Ovary (tissue), 3 donors: ENCODE measurements around the gene MMS19.

Source experiments
- EP300 ChIP-seq: sonication (generic); formaldehyde crosslinking; IDR thresholded peaks from one replicate; pipeline ENCODE4 v1.6.1; 2017; ENCODE audit warnings: antibody characterized with exemption
- TF ChIP-seq, protein P1 (sequence below), 3 donors: fragments of 450-650 bp in 2 of 3; fragments of 200-600 bp in 1 of 3; IDR thresholded peaks; one replicate each; pipeline versions ENCODE4 v1.5.1 to v1.8.0; 2016 to 2022; ENCODE audit warnings: antibody characterized with exemption in 3 of 3, mild to moderate bottlenecking in 1 of 3
- donor health status: DM: no; HTN: no; CAD: no.

DNA sequence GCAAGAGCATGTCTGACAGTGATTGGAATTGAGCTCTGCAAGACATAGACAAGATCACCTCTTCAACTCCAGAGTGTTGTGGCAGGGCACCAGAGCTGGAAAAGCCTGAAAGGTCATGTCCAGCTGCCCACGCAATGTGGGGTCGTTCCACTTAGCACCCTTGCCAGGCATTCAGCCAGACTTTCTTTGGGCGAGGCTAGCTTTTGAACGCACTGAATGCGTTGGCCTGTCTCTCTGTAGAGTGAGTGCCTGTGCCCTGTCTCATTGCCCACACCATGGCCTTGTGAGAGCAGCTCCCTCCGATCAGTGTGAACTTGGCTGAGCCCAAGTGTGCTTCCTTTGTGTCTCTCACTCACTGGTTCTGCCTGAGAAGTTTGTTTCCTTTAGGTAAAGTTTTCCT, 23.8 kb upstream of the MMS19 start:
- TF ChIP-seq, protein P1, sequence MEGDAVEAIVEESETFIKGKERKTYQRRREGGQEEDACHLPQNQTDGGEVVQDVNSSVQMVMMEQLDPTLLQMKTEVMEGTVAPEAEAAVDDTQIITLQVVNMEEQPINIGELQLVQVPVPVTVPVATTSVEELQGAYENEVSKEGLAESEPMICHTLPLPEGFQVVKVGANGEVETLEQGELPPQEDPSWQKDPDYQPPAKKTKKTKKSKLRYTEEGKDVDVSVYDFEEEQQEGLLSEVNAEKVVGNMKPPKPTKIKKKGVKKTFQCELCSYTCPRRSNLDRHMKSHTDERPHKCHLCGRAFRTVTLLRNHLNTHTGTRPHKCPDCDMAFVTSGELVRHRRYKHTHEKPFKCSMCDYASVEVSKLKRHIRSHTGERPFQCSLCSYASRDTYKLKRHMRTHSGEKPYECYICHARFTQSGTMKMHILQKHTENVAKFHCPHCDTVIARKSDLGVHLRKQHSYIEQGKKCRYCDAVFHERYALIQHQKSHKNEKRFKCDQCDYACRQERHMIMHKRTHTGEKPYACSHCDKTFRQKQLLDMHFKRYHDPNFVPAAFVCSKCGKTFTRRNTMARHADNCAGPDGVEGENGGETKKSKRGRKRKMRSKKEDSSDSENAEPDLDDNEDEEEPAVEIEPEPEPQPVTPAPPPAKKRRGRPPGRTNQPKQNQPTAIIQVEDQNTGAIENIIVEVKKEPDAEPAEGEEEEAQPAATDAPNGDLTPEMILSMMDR (IDR thresholded peaks at IDR 0.05) = no peak
- TF ChIP-seq EP300 = no peak
